ENCODE measurements around the gene CCDC192.

- no peak for TF ChIP-seq EZH2 (IDR thresholded peaks at IDR 0.05; ENCODE audit: borderline replicate concordance, insufficient read depth, low read length, poor library complexity, severe bottlenecking)
- TF ChIP-seq POLR2AphosphoS5 (IDR thresholded peaks at IDR 0.05): no peak
- no peak for TF ChIP-seq CTCF (IDR thresholded peaks at IDR 0.05; ENCODE audit: poor library complexity, severe bottlenecking)
- no peak for TF ChIP-seq MXI1 (conservative IDR thresholded peaks at IDR 0.05; ENCODE audit: poor library complexity, severe bottlenecking)
- TF ChIP-seq RAD21 (conservative IDR thresholded peaks at IDR 0.05): no peak
- TF ChIP-seq TAF1 (IDR thresholded peaks at IDR 0.05; ENCODE audit: low read depth): no peak
- no peak for TF ChIP-seq EP300 (conservative IDR thresholded peaks at IDR 0.05; ENCODE audit: poor library complexity, severe bottlenecking)
- TF ChIP-seq, protein P1, sequence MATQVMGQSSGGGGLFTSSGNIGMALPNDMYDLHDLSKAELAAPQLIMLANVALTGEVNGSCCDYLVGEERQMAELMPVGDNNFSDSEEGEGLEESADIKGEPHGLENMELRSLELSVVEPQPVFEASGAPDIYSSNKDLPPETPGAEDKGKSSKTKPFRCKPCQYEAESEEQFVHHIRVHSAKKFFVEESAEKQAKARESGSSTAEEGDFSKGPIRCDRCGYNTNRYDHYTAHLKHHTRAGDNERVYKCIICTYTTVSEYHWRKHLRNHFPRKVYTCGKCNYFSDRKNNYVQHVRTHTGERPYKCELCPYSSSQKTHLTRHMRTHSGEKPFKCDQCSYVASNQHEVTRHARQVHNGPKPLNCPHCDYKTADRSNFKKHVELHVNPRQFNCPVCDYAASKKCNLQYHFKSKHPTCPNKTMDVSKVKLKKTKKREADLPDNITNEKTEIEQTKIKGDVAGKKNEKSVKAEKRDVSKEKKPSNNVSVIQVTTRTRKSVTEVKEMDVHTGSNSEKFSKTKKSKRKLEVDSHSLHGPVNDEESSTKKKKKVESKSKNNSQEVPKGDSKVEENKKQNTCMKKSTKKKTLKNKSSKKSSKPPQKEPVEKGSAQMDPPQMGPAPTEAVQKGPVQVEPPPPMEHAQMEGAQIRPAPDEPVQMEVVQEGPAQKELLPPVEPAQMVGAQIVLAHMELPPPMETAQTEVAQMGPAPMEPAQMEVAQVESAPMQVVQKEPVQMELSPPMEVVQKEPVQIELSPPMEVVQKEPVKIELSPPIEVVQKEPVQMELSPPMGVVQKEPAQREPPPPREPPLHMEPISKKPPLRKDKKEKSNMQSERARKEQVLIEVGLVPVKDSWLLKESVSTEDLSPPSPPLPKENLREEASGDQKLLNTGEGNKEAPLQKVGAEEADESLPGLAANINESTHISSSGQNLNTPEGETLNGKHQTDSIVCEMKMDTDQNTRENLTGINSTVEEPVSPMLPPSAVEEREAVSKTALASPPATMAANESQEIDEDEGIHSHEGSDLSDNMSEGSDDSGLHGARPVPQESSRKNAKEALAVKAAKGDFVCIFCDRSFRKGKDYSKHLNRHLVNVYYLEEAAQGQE (IDR thresholded peaks at IDR 0.05; ENCODE audit: borderline replicate concordance): no peak
Observed at GRCh38 chr5:127926974-127927373, 223.8 kb downstream of the CCDC192 start.

All from neural cell (in vitro differentiated cells).